ENCODE measurements around the gene GPR33.

The GPR33 gene

GRCh38 chr14:31435276-31435675 is 52.6 kb downstream of the GPR33 start (continued):
- TF ChIP-seq POU6F1 (CRISPR knock-in tag; IDR thresholded peaks at IDR 0.05; ENCODE audit: borderline replicate concordance, low read depth) = no peak
- TF ChIP-seq CSRNP3 (CRISPR knock-in tag; IDR thresholded peaks at IDR 0.05) = 0 out of 2 replicates have a peak, but pooled peaks have one; percentile 29

Measured in SK-N-SH treated with all-trans-retinoic acid at 6 μM for 48 hours (cell line).